ENCODE data around the gene FAM13A.

The FAM13A gene

DNA sequence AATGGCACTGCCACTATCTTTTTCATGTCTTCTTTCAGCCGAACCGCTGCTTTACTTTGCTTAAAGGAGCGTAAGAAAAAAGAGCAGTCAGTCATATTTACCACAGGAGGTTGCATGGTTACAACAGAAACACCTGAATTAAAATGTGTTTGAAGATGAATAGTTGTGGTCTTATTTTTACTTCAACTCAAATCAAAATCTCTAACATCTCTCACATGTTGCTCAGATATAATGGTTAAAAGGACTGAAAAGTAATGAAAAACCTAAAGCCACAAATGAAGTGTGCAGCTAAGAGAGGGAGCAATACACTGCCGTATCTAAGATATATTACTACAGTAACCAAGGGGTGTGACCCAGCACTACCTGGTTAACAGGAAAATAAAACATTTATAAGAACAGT, 27.4 kb downstream of the FAM13A start:
- TF ChIP-seq, protein P1, sequence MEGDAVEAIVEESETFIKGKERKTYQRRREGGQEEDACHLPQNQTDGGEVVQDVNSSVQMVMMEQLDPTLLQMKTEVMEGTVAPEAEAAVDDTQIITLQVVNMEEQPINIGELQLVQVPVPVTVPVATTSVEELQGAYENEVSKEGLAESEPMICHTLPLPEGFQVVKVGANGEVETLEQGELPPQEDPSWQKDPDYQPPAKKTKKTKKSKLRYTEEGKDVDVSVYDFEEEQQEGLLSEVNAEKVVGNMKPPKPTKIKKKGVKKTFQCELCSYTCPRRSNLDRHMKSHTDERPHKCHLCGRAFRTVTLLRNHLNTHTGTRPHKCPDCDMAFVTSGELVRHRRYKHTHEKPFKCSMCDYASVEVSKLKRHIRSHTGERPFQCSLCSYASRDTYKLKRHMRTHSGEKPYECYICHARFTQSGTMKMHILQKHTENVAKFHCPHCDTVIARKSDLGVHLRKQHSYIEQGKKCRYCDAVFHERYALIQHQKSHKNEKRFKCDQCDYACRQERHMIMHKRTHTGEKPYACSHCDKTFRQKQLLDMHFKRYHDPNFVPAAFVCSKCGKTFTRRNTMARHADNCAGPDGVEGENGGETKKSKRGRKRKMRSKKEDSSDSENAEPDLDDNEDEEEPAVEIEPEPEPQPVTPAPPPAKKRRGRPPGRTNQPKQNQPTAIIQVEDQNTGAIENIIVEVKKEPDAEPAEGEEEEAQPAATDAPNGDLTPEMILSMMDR (IDR thresholded peaks at IDR 0.05; ENCODE audit: low read depth, low read length), result no peak
- no peak overlapping the region for H3K4me3 ChIP-seq (ENCODE audit: low read depth, low read length)
- in situ Hi-C loops (cut with HindIII; ENCODE audit: low sequenced_read_pairs), result no loop called here
- DNase-seq (ENCODE audit: low read depth, low spot score), result no peak

DNA sequence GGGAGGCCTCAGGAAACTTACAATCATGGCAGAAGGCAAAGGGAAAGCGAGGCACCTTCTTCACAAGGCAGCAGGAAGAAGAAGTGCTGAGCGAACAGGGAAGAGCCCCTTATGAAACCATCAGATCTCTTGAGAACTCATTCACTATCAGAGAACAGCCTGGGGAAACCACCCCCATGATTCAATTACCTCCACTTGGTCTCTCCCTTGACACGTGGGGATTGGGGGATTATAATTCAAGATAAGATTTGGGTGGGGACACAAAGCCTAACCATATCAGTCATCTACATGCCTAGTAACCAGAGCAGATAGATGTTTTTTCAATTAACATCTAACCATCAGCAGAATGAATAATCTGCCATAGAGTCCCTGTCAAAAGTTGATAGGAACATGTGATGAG, 30.4 kb downstream of the FAM13A start:
- in situ Hi-C loops (cut with HindIII; ENCODE audit: low sequenced_read_pairs), result no loop called here

DNA sequence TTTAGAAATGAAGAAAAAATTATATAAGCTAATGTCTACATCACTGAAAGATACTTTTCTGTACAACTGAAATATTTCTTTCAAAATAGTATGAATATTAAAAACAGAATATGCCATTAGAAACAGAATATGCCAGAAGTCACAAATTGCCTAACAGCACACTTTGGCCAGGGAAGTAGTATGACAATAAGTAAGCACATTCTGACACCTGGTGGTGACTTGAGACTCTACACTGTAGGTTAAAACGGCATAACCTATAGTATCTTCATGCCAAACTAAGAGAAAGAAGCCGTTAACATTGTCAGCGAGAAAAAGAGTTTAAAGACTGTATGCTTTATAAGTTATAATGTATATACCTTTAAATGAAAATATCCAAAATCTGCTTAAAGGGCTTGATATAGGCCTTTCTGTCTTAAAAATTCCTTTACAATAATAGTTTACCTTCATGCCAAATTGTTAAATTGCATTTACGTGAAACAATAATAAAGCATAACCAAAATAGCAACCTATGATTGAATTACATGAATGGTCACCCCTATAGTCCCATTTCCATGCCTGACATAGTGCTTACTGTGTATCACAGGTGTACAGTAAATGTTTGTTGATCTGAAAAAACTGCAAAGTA, 32.8 kb downstream of the FAM13A start:
- TF ChIP-seq, protein P1 (IDR thresholded peaks at IDR 0.05; ENCODE audit: low read depth, low read length), result peak; percentile 67

More for the DNA sequence above, 30.4 kb downstream of the FAM13A start:
- H3K4me3 ChIP-seq (ENCODE audit: low read depth, low read length), result no peak overlapping the region
- DNase-seq (ENCODE audit: low read depth, low spot score), result no peak
- TF ChIP-seq, protein P1 (IDR thresholded peaks at IDR 0.05; ENCODE audit: low read depth, low read length), result no peak

DNA sequence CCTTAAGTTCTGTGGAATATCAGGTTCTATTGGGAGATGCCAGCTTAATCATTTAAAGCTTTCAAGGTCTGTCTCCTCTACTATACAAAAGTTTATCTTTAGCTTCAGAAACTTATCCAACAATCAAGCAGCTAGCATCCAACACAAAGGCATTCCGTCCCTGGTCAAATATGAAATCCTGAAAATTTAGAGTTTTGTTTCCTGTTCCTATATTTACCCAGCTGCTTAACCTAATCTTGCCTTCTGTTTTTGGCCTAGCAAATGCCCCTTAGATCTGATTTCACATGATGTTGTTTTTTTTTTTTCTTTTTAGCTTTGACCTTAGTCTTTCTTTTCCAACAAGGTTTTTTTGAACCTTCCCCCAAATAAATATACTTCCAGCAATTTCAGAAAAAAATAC, 33.8 kb downstream of the FAM13A start:
- in situ Hi-C loops (cut with HindIII; ENCODE audit: low sequenced_read_pairs), result no loop called here
- DNase-seq (ENCODE audit: low read depth, low spot score), result no peak
- no peak overlapping the region for H3K4me3 ChIP-seq (ENCODE audit: low read depth, low read length)
- TF ChIP-seq, protein P1 (IDR thresholded peaks at IDR 0.05; ENCODE audit: low read depth, low read length), result no peak

More for the DNA sequence above, 32.8 kb downstream of the FAM13A start:
- peak; percentile 78 for DNase-seq (ENCODE audit: low read depth, low spot score)
- no peak overlapping the region for H3K4me3 ChIP-seq (ENCODE audit: low read depth, low read length)
- in situ Hi-C loops (cut with HindIII; ENCODE audit: low sequenced_read_pairs), result no loop called here

DNA sequence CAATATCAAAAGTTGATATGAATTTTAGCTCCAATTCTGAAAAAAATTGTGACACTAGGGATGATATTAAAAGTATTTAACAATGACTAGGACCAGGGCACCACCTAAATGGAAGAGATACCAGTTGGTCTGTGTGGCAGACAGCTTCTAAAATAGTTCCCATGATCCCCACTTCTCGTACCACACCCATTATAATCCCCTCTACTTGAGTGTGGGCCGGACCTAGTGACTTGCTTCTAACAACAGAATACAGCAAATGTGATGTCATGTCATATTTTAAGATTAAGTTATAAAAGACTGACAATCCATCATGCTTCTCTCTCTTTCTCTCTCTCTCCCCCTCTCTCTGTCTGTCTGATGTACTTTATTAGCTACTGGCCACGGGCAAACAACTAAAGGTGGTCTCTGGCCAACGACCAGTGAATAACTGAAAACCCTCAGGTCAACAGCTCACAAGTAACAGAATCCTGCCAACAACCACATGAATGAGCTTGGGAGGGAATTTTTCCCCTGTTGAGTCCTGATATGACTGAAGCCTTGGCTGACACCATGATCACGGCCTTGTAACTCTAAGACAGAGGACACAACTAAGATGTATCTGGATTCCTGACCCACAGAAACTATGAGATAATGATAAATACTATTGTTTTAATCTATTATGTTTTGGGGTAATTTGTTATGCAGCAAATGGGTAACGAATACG, 34.4 kb downstream of the FAM13A start:
- peak; percentile 11 for DNase-seq (ENCODE audit: low read depth, low spot score)
- in situ Hi-C loops (cut with HindIII; ENCODE audit: low sequenced_read_pairs), result no loop called here
- TF ChIP-seq, protein P1 (IDR thresholded peaks at IDR 0.05; ENCODE audit: low read depth, low read length), result no peak
- H3K4me3 ChIP-seq (ENCODE audit: low read depth, low read length), result no peak overlapping the region

DNA sequence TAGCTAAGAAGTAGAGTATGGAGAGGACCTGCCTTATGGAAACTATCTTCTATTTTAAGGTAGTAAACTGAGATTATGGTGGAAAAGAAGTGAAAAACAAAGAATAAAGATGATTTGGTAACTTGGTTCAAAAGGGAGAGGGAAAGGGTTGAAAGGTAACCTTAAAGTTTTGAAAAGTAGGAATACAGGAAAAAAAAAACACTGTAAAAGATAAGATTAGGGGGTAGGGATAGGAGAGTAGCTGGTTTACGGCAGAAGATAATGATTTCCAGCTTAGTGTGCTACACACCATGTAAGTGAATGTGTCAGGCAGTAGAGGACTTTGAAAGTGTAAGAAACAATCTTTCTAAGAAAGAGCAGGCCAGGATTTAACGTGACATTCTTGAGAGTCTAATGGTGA, 35.3 kb downstream of the FAM13A start:
- DNase-seq (ENCODE audit: low read depth, low spot score), result no peak
- TF ChIP-seq, protein P1 (IDR thresholded peaks at IDR 0.05; ENCODE audit: low read depth, low read length), result no peak
- H3K4me3 ChIP-seq (ENCODE audit: low read depth, low read length), result no peak overlapping the region
- in situ Hi-C loops (cut with HindIII; ENCODE audit: low sequenced_read_pairs), result no loop called here

Data from astrocyte of the spinal cord (primary cell).